Stomach (tissue), 9 donors: ENCODE data around the gene CSF3. TPM values are rescaled to one million over a fixed set of nuclear protein-coding genes. Genes with fewer than 3 reads are reported as not detected.

Experiments
- DNase-seq, 2 donors: peaks; one replicate each; pipeline versions ENCODE4 v3.0.0 to v3.0.0-alpha.2; 2013 to 2019
- H3K27ac ChIP-seq, 5 donors: fragments of 200-600 bp in 4 of 5; sonication (generic) in 4 of 5; one replicate each; pipeline ENCODE4 v1.5.1; 2013 to 2019; ENCODE audit warnings: mild to moderate bottlenecking in 1 of 5, moderate library complexity in 1 of 5
- H3K27me3 ChIP-seq, 3 donors: fragments of 200-600 bp; sonication (generic); one replicate each; pipeline ENCODE4 v1.5.1; 2017 to 2019; ENCODE audit warnings: mixed run types in 1 of 3
- H3K36me3 ChIP-seq, 4 donors: fragments of 200-600 bp; sonication (generic); 1 replicate in 3 of 4; 2 replicates in 1 of 4; pipeline ENCODE4 v1.5.1; 2016 to 2019
- H3K4me1 ChIP-seq, 4 donors: fragments of 200-600 bp; sonication (generic); one replicate each; pipeline ENCODE4 v1.5.1; 2016 to 2019
- H3K4me3 ChIP-seq, 4 donors: fragments of 200-600 bp; sonication (generic) in 3 of 4; one replicate each; pipeline ENCODE4 v1.5.1; 2016 to 2019; ENCODE audit warnings: mild to moderate bottlenecking in 1 of 4
- H3K9me3 ChIP-seq, 4 donors: fragments of 200-600 bp; sonication (generic); one replicate each; pipeline ENCODE4 v1.5.1; 2016 to 2019
- EP300 ChIP-seq: sonication (generic); formaldehyde crosslinking; IDR thresholded peaks from one replicate; pipeline ENCODE4 v1.6.1; 2017; ENCODE audit warnings: antibody characterized with exemption
- POLR2A ChIP-seq, 4 donors: fragments of 450-650 bp; IDR thresholded peaks; one replicate each; pipeline ENCODE4 v1.6.1; 2016; ENCODE audit warnings: antibody characterized with exemption in 4 of 4, control low read depth in 2 of 4, mild to moderate bottlenecking in 1 of 4, moderate library complexity in 1 of 4
- POLR2AphosphoS5 ChIP-seq, 3 donors: sonication (generic); formaldehyde crosslinking; IDR thresholded peaks; one replicate each; pipeline ENCODE4 v1.6.1; 2016; ENCODE audit warnings: antibody characterized with exemption in 3 of 3
- WGBS, 5 donors: extraction: QIAGEN DNeasy Blood & Tissue Kit in 3 of 5; methylation state at CpG; one replicate each; pipeline versions ENCODE4 v1.1.5 to v1.1.7; 2013 to 2018; 5-methylcytosine and 5-hydroxymethylcytosine counted together
- intact Hi-C: fragments of 100-400 bp; cut with DNase I; formaldehyde crosslinking; loops from one replicate; pipeline ENCODE4 v1.15.1; 2023; ENCODE audit warnings: low total_unique reads
- polyA plus RNA-seq, 3 donors: library from polyadenylated mRNA; stranded (reverse); fragments of 200-250 nt; gene quantifications; one replicate each; pipeline ENCODE4 v1.2.3, GENCODE V29; 2013
- total RNA-seq, 5 donors: library from RNA; depleted of rRNA; stranded (reverse); fragments of >200 nt; gene quantifications; one replicate each; pipeline versions ENCODE4 v1.1.0 to v1.2.3, GENCODE V29; 2014 to 2016
- TF ChIP-seq, protein P1 (sequence below), 7 experiments: fragments of 450-650 bp in 4 of 7; fragments of 200-600 bp in 3 of 7; sonication (generic) in 3 of 7; IDR thresholded peaks; one replicate each; pipeline ENCODE4 v1.5.1; 2016 to 2019; ENCODE audit warnings: antibody characterized with exemption in 7 of 7, control low read depth in 2 of 7, mild to moderate bottlenecking in 1 of 7
- donor health status: healthy with polysubstance abuse.
- donor health status: Bipolar disorder and iron deficiency.
- donor health status: healthy.

The CSF3 gene
- total and polyA plus RNA-seq, 8 donors, result 0.55 to 16.2 (median 1.6) TPM; not detected in 2

DNA sequence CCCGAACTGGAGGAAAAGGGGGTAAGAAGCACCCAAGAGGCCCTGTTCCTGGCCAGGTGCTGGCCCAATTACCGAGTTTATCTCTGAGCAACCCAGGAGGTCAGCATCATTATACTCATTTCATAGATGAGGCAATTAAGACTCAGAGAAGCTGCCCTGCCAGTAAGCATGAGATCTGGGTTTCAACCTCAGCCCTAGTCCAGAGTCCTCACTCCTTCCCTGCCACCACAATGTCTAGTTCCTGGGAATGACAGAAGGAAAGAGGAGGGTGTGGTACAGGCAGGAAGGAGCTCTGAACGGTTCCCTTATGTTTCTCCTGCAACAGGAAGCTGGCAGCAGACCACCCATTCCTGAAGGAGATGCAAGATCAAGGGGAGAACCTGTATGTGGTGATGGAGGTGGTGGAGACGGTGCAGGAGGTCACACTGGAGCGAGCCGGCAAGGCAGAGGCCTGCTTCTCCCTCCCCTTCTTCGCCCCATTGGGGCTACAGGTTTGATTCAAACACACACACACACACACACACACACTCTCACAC is 45.0 kb upstream of the CSF3 start:
- peaks cover 0 to 9% (median 0%) of the 10 kb centered on the region in 4 donors for H3K4me1 ChIP-seq
- WGBS, 5 donors, result 50 to 68% (median 64%) methylated on average over 7 of the region's 7 CpGs
- H3K4me3 ChIP-seq, result no peak overlapping the region
- no peaks in the 10 kb centered on the region for H3K36me3 ChIP-seq
- DNase-seq, result no peak
- intact Hi-C loops, result no loop called here
- H3K9me3 ChIP-seq, result no peaks in the 10 kb centered on the region
- H3K27ac ChIP-seq, result no peak overlapping the region
- TF ChIP-seq, protein P1, sequence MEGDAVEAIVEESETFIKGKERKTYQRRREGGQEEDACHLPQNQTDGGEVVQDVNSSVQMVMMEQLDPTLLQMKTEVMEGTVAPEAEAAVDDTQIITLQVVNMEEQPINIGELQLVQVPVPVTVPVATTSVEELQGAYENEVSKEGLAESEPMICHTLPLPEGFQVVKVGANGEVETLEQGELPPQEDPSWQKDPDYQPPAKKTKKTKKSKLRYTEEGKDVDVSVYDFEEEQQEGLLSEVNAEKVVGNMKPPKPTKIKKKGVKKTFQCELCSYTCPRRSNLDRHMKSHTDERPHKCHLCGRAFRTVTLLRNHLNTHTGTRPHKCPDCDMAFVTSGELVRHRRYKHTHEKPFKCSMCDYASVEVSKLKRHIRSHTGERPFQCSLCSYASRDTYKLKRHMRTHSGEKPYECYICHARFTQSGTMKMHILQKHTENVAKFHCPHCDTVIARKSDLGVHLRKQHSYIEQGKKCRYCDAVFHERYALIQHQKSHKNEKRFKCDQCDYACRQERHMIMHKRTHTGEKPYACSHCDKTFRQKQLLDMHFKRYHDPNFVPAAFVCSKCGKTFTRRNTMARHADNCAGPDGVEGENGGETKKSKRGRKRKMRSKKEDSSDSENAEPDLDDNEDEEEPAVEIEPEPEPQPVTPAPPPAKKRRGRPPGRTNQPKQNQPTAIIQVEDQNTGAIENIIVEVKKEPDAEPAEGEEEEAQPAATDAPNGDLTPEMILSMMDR (IDR thresholded peaks at IDR 0.05), result no peak
- no peak for TF ChIP-seq POLR2A (IDR thresholded peaks at IDR 0.05)
- TF ChIP-seq EP300, result no peak
- TF ChIP-seq POLR2AphosphoS5 (IDR thresholded peaks at IDR 0.05), result no peak
- H3K27me3 ChIP-seq, result peaks cover 0 to 42% (median 0%) of the 10 kb centered on the region in 3 donors

DNA sequence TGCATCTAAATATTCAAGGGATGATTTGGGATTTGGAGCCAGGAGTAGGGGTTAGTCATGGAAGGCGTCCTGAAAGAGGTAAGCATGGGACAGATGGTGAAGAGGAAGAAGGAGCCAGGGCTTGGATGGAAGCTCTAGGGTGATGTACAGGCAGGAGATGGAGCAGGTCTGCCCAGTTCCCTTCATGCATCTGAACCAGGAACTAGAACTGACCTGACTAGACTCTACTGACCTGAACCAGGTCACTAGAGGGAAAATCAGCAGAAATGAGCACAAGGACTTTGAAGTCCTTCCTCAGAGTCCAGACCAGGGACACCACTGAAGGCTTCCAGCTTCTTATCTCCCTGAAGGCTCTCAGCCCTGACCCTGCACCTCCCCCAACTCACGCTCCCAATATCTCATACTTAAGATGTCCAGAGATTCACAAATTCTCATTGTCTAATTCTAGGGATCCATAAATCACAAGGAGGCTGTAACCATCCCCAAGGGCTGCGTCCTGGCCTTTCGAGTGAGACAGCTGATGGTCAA is 44.1 kb upstream of the CSF3 start:
- intact Hi-C loops, result no loop called here
- TF ChIP-seq POLR2A (IDR thresholded peaks at IDR 0.05) (no peak), POLR2AphosphoS5 (IDR thresholded peaks at IDR 0.05) (no peak), EP300 (no peak)
- TF ChIP-seq, protein P1 (IDR thresholded peaks at IDR 0.05), result no peak
- 85 to 95% (median 91%) methylated on average over 4 of the region's 4 CpGs for WGBS, 5 donors

DNA sequence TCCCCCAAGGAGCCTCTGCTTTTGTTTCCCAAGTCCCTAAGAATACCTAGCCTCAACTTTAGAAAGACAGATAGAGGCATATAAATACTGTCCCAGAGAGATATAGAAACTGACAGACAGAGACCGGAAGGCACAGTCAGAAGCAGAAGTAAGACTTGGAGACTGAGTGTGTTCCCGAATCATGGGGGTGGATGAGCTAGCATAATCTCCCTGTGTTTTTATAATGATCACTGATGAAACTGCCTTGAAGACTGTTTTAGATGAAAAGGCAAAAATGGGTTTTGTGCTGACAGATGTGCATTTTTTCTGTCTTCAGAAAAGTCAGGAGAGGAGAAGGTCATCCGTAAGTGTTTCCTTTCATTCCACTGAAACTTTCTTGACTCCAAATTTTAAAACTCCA is 43.0 kb upstream of the CSF3 start:
- no peaks in the 10 kb centered on the region for H3K36me3 ChIP-seq
- H3K4me1 ChIP-seq, result peaks cover 0 to 8% (median 0%) of the 10 kb centered on the region in 4 donors
- WGBS, 5 donors, result 35 to 63% (median 47%) methylated on average over 3 of the region's 3 CpGs
- H3K27me3 ChIP-seq, result peaks cover 0 to 60% (median 0%) of the 10 kb centered on the region in 3 donors
- no peak overlapping the region for H3K4me3 ChIP-seq
- TF ChIP-seq EP300, result no peak
- no peak for TF ChIP-seq POLR2A (IDR thresholded peaks at IDR 0.05)
- TF ChIP-seq, protein P1 (IDR thresholded peaks at IDR 0.05), result no peak
- no peak for TF ChIP-seq POLR2AphosphoS5 (IDR thresholded peaks at IDR 0.05)
- H3K9me3 ChIP-seq, result no peaks in the 10 kb centered on the region
- intact Hi-C loops, result no loop called here
- H3K27ac ChIP-seq, result no peak overlapping the region
- no peak for DNase-seq

More for the DNA sequence above, 44.1 kb upstream of the CSF3 start:
- peaks cover 0 to 49% (median 0%) of the 10 kb centered on the region in 3 donors for H3K27me3 ChIP-seq
- H3K4me3 ChIP-seq, result no peak overlapping the region
- no peaks in the 10 kb centered on the region for H3K36me3 ChIP-seq
- no peaks in the 10 kb centered on the region for H3K9me3 ChIP-seq
- no peak for DNase-seq
- H3K4me1 ChIP-seq, result peaks cover 0 to 9% (median 0%) of the 10 kb centered on the region in 4 donors
- no peak overlapping the region for H3K27ac ChIP-seq

DNA sequence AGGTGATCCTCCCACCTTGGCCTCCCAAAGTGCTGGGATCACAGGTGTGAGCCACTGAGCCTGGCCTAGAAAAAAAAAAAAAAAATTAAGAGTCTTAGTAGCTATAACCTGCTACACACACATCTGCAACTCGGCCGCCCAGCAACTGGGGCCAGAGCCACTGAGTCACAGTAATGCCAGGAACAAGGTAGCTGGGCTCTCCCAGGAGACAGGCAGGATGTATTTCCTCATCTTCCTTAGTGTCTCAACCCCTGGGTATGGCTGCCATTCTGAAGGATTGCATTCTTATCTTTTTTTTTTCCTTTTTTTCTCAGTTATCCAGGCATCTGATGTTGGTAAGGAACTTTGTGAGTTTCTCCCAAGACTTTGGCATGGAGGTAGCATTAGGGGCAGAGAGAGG is 41.7 kb upstream of the CSF3 start:
- intact Hi-C loops, result no loop called here
- no peaks in the 10 kb centered on the region for H3K4me1 ChIP-seq
- no peak for DNase-seq
- TF ChIP-seq, protein P1 (IDR thresholded peaks at IDR 0.05), result no peak
- TF ChIP-seq POLR2AphosphoS5 (IDR thresholded peaks at IDR 0.05) (no peak), POLR2A (IDR thresholded peaks at IDR 0.05) (no peak), EP300 (no peak)
- H3K9me3 ChIP-seq, result no peaks in the 10 kb centered on the region
- no peak overlapping the region for H3K27ac ChIP-seq
- WGBS, 5 donors, result 90 to 94% (median 93%) methylated on average over 2 of the region's 2 CpGs
- H3K4me3 ChIP-seq, result no peak overlapping the region
- no peaks in the 10 kb centered on the region for H3K36me3 ChIP-seq
- H3K27me3 ChIP-seq, result peaks cover 0 to 70% (median 0%) of the 10 kb centered on the region in 3 donors
